ENCODE measurements around the gene ANXA4.

The ANXA4 gene

DNA sequence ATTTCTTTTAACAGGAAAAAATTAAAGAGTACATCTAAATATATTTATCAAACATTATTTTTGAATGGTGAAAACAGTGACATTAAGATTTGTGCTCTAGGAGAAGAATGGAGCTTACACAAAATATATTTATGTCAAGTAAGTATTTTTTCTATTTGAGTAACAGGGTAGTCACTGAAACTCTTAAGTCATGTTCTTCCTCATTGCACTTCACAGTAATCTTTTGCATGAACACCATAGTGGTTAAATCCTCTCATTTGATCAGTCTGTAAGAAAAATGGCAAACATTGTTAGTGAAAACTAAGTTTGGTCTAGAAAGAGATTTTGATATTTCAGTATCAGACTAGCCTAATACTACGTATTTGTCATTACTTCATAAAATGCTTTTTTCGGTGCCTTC is 95.6 kb downstream of the ANXA4 start:
- no peak for DNase-seq (ENCODE audit: extremely low read depth, insufficient read length)
- TF ChIP-seq, protein P1, sequence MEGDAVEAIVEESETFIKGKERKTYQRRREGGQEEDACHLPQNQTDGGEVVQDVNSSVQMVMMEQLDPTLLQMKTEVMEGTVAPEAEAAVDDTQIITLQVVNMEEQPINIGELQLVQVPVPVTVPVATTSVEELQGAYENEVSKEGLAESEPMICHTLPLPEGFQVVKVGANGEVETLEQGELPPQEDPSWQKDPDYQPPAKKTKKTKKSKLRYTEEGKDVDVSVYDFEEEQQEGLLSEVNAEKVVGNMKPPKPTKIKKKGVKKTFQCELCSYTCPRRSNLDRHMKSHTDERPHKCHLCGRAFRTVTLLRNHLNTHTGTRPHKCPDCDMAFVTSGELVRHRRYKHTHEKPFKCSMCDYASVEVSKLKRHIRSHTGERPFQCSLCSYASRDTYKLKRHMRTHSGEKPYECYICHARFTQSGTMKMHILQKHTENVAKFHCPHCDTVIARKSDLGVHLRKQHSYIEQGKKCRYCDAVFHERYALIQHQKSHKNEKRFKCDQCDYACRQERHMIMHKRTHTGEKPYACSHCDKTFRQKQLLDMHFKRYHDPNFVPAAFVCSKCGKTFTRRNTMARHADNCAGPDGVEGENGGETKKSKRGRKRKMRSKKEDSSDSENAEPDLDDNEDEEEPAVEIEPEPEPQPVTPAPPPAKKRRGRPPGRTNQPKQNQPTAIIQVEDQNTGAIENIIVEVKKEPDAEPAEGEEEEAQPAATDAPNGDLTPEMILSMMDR (IDR thresholded peaks at IDR 0.05; ENCODE audit: insufficient read depth, low read length, poor library complexity, severe bottlenecking) = no peak
- Histone ChIP-seq H3K27me3 (replicated peaks; ENCODE audit: control insufficient read depth, insufficient read depth, low read length) (no peaks in the 10 kb centered on the region), H3K36me3 (ENCODE audit: control insufficient read depth, insufficient read depth, low read length) (no peaks in the 10 kb centered on the region), H3K4me3 (replicated peaks; ENCODE audit: low read depth, low read length) (no peak overlapping the region)

DNA sequence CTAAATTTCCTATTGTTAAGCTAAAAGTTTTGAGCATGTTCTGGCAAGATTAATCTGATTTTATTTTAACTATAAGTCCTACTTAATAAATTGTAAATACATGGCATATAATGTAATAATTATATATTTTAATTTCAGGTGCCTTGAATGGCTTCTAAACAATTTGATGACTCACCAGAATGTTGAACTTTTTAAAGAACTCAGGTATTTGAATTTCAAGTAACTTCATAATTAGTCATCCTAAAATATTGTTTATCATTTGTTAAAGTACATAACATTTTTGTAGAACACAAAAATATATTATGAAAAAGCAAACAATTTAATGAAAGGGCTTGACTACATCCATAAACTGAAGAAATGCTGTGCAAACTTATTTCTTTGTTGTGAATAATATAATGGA is 102.1 kb downstream of the ANXA4 start:
- DNase-seq (ENCODE audit: extremely low read depth, insufficient read length) = no peak
- Histone ChIP-seq H3K36me3 (ENCODE audit: control insufficient read depth, insufficient read depth, low read length) (peaks cover 7% of the 10 kb centered on the region), H3K27me3 (replicated peaks; ENCODE audit: control insufficient read depth, insufficient read depth, low read length) (no peaks in the 10 kb centered on the region)

GRCh38 chr2:69844560-69844959 is 102.6 kb downstream of the ANXA4 start:
- TF ChIP-seq, protein P1 (IDR thresholded peaks at IDR 0.05; ENCODE audit: insufficient read depth, low read length, poor library complexity, severe bottlenecking) = no peak
- H3K4me3 ChIP-seq (replicated peaks; ENCODE audit: low read depth, low read length) = no peak overlapping the region
- peaks cover 7% of the 10 kb centered on the region for H3K36me3 ChIP-seq (ENCODE audit: control insufficient read depth, insufficient read depth, low read length)
- H3K27me3 ChIP-seq (replicated peaks; ENCODE audit: control insufficient read depth, insufficient read depth, low read length) = no peaks in the 10 kb centered on the region
- no peak for DNase-seq (ENCODE audit: extremely low read depth, insufficient read length)

More for the DNA sequence above, 102.1 kb downstream of the ANXA4 start:
- no peak overlapping the region for H3K4me3 ChIP-seq (replicated peaks; ENCODE audit: low read depth, low read length)
- TF ChIP-seq, protein P1 (IDR thresholded peaks at IDR 0.05; ENCODE audit: insufficient read depth, low read length, poor library complexity, severe bottlenecking) = no peak

DNA sequence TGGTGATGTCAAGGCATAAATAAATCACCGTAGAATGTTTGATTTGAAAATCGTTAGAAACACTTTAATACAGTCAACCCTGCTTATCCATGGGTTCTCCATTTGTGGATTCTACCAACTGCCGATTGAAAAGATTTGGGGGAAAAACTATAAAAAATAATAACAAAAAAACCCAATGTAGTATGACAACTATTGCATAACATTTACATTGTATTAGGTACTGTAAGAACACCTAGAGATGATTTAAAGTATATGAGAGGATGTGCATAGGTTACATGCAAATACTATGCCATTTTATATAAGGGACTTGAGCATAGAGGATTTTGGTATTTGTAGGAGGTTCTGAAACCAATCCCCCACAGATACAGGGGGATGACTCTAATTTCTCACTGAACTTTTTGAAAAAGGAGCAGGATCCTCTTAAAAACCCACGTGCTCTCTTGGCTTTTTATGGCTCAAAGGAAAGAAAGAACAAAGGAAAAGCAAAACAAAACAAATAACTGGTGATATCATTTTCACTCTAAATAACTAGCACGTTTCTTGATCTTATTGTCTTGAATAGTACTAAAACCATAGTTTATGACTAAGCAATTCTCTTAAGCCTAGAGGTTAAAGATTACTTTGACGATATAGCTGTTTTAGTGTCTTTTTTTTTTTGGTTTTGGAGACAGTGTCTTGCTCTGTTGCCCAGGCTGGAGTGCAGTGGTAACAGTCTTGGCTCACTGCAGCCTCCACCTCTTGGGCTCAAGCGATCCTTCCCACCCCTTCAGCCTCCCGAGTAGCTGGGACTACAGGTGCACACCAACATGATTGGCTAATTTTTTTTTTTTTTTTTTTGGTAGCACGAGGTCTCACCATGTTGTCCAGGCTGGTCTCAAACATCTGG is 104.5 kb downstream of the ANXA4 start:
- TF ChIP-seq, protein P1 (IDR thresholded peaks at IDR 0.05; ENCODE audit: insufficient read depth, low read length, poor library complexity, severe bottlenecking) = no peak
- Histone ChIP-seq H3K36me3 (ENCODE audit: control insufficient read depth, insufficient read depth, low read length) (peaks cover 7% of the 10 kb centered on the region), H3K27me3 (replicated peaks; ENCODE audit: control insufficient read depth, insufficient read depth, low read length) (no peaks in the 10 kb centered on the region), H3K4me3 (replicated peaks; ENCODE audit: low read depth, low read length) (no peak overlapping the region)
- no peak for DNase-seq (ENCODE audit: extremely low read depth, insufficient read length)

DNA sequence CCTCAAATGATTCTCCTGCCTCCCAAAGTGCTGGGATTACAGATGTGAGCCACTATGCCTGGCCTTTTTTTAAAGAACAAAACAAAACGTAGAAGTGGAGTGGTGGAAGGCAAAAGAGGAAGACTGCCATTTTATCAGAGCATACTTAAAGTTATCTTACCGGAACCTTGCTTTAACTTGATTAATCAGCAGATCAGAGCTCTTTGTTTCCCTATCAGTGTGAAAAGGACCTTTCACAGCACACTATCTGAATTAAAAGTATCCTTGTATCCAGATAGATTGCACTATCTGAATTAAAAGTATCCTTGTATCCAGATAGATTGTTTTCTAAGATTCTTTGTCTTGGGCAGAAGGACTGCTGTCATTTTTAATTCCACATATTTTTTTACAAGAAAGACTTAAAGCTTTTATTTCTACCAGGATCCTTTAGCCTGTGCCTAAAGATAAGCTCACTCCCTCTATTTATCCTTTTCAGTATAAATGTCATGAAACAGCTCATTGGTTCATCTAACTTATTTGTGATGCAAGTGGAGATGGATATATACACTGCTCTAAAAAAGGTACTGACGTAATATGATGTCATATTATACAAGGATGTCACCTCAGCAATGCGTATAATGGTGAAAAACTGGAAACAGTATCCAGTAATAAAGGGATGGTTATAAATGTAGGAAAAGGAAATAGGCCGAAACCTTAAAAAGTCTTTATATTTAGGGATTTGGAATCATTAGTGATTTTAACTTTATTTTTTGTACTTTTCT is 105.3 kb downstream of the ANXA4 start:
- Histone ChIP-seq H3K27me3 (replicated peaks; ENCODE audit: control insufficient read depth, insufficient read depth, low read length) (no peaks in the 10 kb centered on the region), H3K4me3 (replicated peaks; ENCODE audit: low read depth, low read length) (no peak overlapping the region), H3K36me3 (ENCODE audit: control insufficient read depth, insufficient read depth, low read length) (peaks cover 7% of the 10 kb centered on the region)
- no peak for DNase-seq (ENCODE audit: extremely low read depth, insufficient read length)
- TF ChIP-seq, protein P1 (IDR thresholded peaks at IDR 0.05; ENCODE audit: insufficient read depth, low read length, poor library complexity, severe bottlenecking) = no peak

All from GM06990 (cell line).